DMS53 treated with DMSO at 0.1 percent for 48 hours (cell line): ENCODE measurements around the gene GIPC3.

Source experiments
- DNase-seq: peaks from one replicate; lab custom pipeline; 2025; ENCODE audit not compliant: unreplicated experiment; lab: John Stamatoyannopoulos, UW

GIPC3 gene

DNA sequence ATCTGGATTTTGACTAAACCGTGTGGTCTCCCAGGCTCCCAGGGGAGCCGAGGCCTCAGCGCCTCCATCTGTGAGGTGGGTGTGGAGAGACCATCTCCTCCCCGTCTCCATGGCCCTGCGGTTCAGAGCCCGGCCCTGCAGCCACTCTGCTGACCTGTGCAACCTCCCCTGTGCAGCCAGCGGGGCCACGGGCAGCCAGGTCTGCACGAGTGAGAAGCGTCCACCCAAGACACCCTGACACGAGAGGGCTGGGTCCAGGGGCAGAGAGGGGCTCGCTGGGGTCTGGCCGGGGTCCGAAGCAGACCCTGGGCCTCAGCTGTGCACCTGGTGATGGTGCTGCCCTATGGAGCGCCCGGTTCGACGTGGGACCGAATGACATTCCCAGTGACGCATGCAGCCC lies 51.7 kb downstream of the GIPC3 start:
- DNase-seq: no peak

DNA sequence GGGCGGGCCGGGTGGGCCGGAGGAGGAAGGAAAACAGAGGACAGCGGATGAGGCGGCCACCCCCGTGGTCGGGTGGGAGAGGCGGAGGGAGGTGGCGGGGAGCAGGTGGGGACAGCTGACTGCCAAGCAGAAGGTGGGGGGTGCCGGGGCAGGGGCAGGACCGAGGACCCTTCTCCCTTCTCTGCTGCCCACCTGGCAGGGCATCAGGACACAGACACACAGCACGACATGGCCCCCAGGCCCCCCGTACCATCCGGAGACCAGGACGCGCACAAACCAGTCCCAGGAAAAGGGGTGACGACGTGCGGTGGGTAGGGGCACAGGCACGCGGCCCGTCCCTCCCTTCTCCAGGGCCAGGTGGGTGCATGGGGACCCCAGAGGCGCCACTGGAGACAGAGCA lies 52.3 kb downstream of the GIPC3 start:
- DNase-seq: no peak

DNA sequence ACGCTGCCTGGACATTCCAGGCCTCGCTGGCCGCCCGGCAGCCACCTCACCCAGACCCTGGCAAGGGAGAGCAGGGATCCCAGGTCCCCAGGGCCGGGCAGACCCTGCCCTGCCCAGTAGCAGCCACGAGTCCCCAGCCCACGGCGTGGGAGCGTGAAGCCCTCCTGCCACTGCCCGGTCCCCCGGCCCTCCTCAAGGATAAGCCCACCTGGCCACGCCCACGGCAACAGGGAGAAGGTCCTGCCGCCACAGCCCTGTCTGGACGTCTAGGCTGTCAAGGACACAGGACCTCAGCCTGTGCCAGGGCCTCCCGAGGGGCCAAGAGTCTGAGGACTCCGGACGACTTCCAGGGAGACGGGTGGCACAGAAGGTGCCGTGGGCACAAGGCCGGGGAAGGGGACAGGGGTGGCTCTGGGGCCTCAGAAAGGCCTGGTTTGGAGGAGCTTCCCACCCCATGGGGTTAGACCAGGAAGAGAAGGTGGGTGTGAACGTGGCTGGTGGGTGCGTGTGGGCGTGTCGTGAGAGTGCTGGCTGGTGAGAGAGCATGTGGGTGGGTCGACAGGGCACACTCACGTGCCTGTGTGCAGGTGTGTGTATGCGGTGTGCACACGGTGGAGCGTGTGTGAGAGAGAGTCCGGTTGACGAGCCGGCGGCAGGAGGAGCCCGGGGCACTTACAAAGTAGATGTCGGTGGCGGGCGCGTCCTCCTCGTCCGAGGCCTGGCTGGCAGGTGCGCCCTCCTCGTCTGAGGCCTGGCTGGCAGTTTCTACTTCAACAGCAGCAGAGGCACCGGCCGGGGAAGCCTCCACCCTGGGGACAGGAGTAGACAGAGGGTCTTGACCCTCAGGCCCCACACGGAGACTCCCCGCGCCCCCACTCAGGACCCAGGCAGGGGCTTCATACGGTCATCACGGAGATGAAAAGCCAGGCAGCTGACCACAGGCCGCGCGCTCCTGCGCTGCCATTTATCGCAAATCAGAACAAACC lies 53.2 kb downstream of the GIPC3 start:
- DNase-seq: no peak

DNA sequence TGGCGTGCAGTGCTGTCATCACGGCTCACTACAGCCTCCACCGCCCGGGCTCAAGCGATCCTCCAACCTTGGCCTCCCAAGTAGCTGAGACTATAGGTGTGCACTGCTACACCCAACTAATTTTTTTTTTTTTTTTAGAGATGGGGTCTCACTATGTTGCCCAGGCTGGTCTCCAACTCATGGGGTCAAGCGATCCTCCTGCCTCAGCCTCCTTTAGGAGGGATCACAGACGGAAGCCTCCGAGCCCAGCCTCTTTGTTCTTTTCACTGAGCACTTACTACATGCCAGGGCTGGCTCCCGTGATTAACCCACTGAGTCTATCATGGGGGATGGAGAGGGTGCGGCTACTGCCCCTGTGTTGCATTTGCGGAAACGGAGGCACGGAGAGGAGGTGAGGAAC lies 54.2 kb downstream of the GIPC3 start:
- no peak for DNase-seq

DNA sequence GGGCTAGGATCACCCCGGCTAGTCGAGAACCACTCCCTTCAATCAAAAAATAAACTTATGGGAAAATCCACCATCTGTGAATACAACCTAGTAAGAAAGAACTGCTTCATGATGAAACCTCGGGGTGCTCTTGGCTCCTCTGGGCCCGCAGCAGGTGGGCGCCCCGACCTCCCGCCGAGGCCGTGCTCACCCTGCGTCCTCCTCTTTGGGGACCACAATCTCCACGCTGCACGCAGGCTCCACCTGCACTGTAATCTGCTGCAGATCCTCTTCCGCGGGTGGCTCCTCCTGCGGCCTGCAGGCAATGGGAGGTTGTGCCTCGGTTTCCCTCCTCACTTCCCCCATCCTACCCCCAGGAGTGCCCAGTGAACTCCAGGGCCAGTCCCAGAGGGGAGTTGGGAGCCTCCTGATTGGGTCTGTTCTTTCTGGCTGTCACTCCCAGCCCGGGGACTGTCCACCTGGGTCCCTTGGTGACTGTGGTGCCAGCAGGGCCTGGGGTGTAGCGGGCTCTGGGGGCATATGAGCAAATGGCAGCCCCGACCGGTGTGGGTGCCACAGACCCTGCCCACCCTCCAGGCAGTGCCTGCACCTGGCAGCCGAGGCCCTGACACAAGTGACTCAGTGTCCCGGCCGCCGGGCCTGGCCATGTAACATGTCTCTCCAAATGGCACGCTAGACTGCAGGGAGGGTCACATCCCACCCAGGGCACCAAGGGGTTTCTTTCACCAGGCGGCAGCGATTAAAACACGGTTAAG lies 56.4 kb downstream of the GIPC3 start:
- DNase-seq: no peak

DNA sequence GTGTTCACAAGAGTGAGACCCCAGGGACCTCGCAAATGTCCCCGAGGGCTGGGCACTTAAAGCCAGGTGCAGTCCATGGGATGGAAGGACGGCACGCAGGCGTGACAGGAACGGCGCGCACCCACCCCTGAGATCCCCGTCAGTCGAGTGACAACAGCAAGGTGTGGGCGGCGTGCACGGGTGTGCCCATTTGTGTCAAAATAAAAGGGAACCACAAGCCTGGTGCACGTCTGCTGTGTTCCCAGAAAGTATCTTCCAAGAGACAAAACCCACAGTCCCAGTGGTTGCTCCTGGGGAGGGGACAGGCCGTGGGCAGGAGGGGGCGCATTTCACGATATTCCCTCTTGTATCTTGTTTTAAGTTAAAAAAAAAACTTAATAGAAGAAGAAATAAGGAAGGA lies 57.0 kb downstream of the GIPC3 start:
- no peak for DNase-seq
